IMR-90 (cell line): ENCODE results near the gene TRAF4.

Source experiments
- BHLHE40 ChIP-seq: fragments of 150-350 bp; IDR thresholded peaks from 2 replicates; pipeline ENCODE4 v1.6.1; 2016; ENCODE audit warnings: mild to moderate bottlenecking, low read depth, low read length
- CTCF ChIP-seq: conservative IDR thresholded peaks from 2 replicates; pipeline ENCODE4 v1.5.1; 2012; ENCODE audit warnings: mild to moderate bottlenecking, low read depth, low read length, improper control_type of control experiment
- MAFK ChIP-seq: IDR thresholded peaks from 2 replicates; pipeline ENCODE4 v1.6.1; 2012; ENCODE audit warnings: low read depth, low read length, improper control_type of control experiment
- POLR2A ChIP-seq: IDR thresholded peaks from 2 replicates; pipeline ENCODE4 v1.6.1; 2012; ENCODE audit warnings: mild to moderate bottlenecking, low read depth, low read length
- SMC3 ChIP-seq: fragments of 150-350 bp; IDR thresholded peaks from 2 replicates; pipeline ENCODE4 v1.6.1; 2016; ENCODE audit warnings: low read depth, mild to moderate bottlenecking, antibody characterized with exemption, low read length, moderate library complexity
- USF2 ChIP-seq: fragments of 150-350 bp; IDR thresholded peaks from 2 replicates; pipeline ENCODE4 v1.6.1; 2017; ENCODE audit warnings: mild to moderate bottlenecking, antibody characterized with exemption, low read length, low read depth

GRCh38 chr17:28725660-28726225 is 18.1 kb upstream of the TRAF4 start:
- no peak for TF ChIP-seq CTCF
- TF ChIP-seq BHLHE40: peak; percentile 89
- TF ChIP-seq POLR2A: peak; percentile 63; the same call in 1 of the 2 replicates
- no peak for TF ChIP-seq SMC3
- no peak for TF ChIP-seq USF2
- TF ChIP-seq MAFK: no peak
